Measurements from ENCODE around the gene ANKRD36.
"Not testable (repeated sequence)": the region's sequence is repeated elsewhere in the genome, so short reads cannot be mapped to it uniquely, and the experiment has no call there.

GRCh38 chr2:97098786-97099372 lies 14.1 kb upstream of the ANKRD36 start:
- not testable (repeated sequence) for TF ChIP-seq POLR2A (IDR thresholded peaks at IDR 0.05; ENCODE audit: low read depth, low read length); TAF1 (IDR thresholded peaks at IDR 0.05; ENCODE audit: borderline replicate concordance, low read depth, low read length)
